ENCODE measurements around the gene ADAT1.

Gene ADAT1

GRCh38 chr16:75590920-75591843 is 31.9 kb downstream of the ADAT1 start:
- H3K36me3 ChIP-seq, result peaks cover 0 to 4% (median 0%) of the 10 kb centered on the region in 3 donors
- H3K4me1 ChIP-seq, result peaks cover 0 to 56% (median 25%) of the 10 kb centered on the region in 4 donors
- no peaks in the 10 kb centered on the region for H3K27me3 ChIP-seq
- intact Hi-C loops (cut with DNase I; ENCODE audit: low total_unique reads), result no loop called here
- peak overlapping the region; percentile 76 to 91 for H3K27ac ChIP-seq
- no peak overlapping the region for H3K4me3 ChIP-seq
- peak; percentile 68 to 77 for DNase-seq
- H3K9me3 ChIP-seq, result no peaks in the 10 kb centered on the region
- TF ChIP-seq CTCF (IDR thresholded peaks at IDR 0.05), result no peak

- intact Hi-C loops (cut with DNase I; ENCODE audit: low total_unique reads), result no loop called here
- H3K36me3 ChIP-seq, result peaks cover 0 to 4% (median 0%) of the 10 kb centered on the region in 3 donors
- DNase-seq, result peak; percentile 51 to 77
Observed at GRCh38 chr16:75589306-75589705, 33.8 kb downstream of the ADAT1 start.

GRCh38 chr16:75588716-75589115 is 34.4 kb downstream of the ADAT1 start:
- no peaks in the 10 kb centered on the region for H3K9me3 ChIP-seq
- intact Hi-C loops (cut with DNase I; ENCODE audit: low total_unique reads), result no loop called here
- H3K4me3 ChIP-seq, result no peak overlapping the region
- peaks cover 0 to 56% (median 20%) of the 10 kb centered on the region in 4 donors for H3K4me1 ChIP-seq
- DNase-seq, result peak in 1 of 2 donors; percentile 42
- H3K27ac ChIP-seq, result peak overlapping the region; percentile 76 to 91
- no peaks in the 10 kb centered on the region for H3K27me3 ChIP-seq
- H3K36me3 ChIP-seq, result peaks cover 0 to 4% (median 0%) of the 10 kb centered on the region in 3 donors
- TF ChIP-seq CTCF (IDR thresholded peaks at IDR 0.05), result no peak

More at GRCh38 chr16:75589306-75589705, 33.8 kb downstream of the ADAT1 start:
- H3K27me3 ChIP-seq, result no peaks in the 10 kb centered on the region
- H3K9me3 ChIP-seq, result no peaks in the 10 kb centered on the region
- peak overlapping the region; percentile 76 to 91 for H3K27ac ChIP-seq
- no peak overlapping the region for H3K4me3 ChIP-seq
- no peak for TF ChIP-seq CTCF (IDR thresholded peaks at IDR 0.05)
- H3K4me1 ChIP-seq, result peaks cover 0 to 56% (median 22%) of the 10 kb centered on the region in 4 donors

- no peaks in the 10 kb centered on the region for H3K9me3 ChIP-seq
- no peaks in the 10 kb centered on the region for H3K27me3 ChIP-seq
- H3K4me1 ChIP-seq, result peaks cover 0 to 12% (median 0%) of the 10 kb centered on the region in 4 donors
- TF ChIP-seq CTCF (IDR thresholded peaks at IDR 0.05), result no peak
- no peak overlapping the region for H3K4me3 ChIP-seq
- intact Hi-C loops (cut with DNase I; ENCODE audit: low total_unique reads), result no loop called here
- peak in 1 of 2 donors; percentile 1 for DNase-seq
- H3K36me3 ChIP-seq, result peaks cover 6 to 17% (median 8%) of the 10 kb centered on the region in 3 donors
- H3K27ac ChIP-seq, result no peak overlapping the region
Observed at GRCh38 chr16:75584108-75584507, 39.0 kb downstream of the ADAT1 start.

DNA sequence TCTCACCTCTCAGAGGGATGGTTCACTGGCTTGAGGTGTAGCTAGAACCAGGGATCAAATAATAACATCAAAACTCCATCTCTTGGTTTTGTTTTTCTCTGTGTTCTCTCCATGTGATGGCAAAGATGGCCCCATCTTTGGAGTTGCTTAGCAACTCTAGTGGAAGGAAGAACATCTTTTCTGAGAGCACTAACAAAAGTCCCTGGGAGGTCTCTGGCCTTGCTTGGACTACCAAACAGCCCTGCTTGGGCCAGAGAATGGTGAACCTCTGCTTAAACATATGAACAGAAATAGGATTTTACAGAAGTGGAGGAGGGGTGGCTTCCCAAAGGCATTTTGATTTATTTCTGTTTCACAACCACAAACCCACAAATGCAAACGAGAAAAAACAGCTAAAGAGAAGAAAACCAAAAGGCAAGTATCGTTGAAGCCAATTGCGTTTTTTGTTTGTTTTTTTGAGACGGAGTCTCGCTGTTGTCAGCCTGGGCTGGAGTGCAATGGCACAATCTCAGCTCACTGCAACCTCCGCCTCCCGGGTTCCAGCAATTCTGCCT is 43.7 kb downstream of the ADAT1 start:
- TF ChIP-seq CTCF (IDR thresholded peaks at IDR 0.05), result no peak
- no peaks in the 10 kb centered on the region for H3K9me3 ChIP-seq
- H3K4me1 ChIP-seq, result no peaks in the 10 kb centered on the region
- no peaks in the 10 kb centered on the region for H3K27me3 ChIP-seq
- intact Hi-C loops (cut with DNase I; ENCODE audit: low total_unique reads), result no loop called here
- DNase-seq, result no peak
- H3K36me3 ChIP-seq, result peaks cover 32 to 59% (median 50%) of the 10 kb centered on the region in 3 donors
- no peak overlapping the region for H3K27ac ChIP-seq
- H3K4me3 ChIP-seq, result no peak overlapping the region

Measured in tibial artery (tissue), 4 donors.